ENCODE data around the gene SNAP23.

The SNAP23 gene

GRCh38 chr15:42495361-42496212 is at the start of gene SNAP23:
Gene SNAP23 (plus strand): TSS chr15:42495634. CDS start chr15:42511847, 16,213 bp downstream.
- Mint-ChIP-seq H3K4me1 (ENCODE audit: low read depth) (peaks cover 72% of the 10 kb centered on the region), H3K27me3 (no peaks in the 10 kb centered on the region), H3K4me3 (peak within 1 kb of the TSS; percentile 92), H3K9me3 (no peaks in the 10 kb centered on the region), H3K36me3 (ENCODE audit: low read depth) (peaks cover 53% of the 10 kb centered on the region), H3K27ac (peak within 1 kb of the TSS; percentile 87)
- intact Hi-C loops (cut with micrococcal nuclease), result no loop called here

- H3K27me3 Mint-ChIP-seq, result no peaks in the 10 kb centered on the region
- intact Hi-C loops (cut with micrococcal nuclease), result no loop called here
- H3K9me3 Mint-ChIP-seq, result no peaks in the 10 kb centered on the region
- no peak overlapping the region for H3K4me3 Mint-ChIP-seq
- H3K27ac Mint-ChIP-seq, result no peak overlapping the region
- no peaks in the 10 kb centered on the region for H3K4me1 Mint-ChIP-seq (ENCODE audit: low read depth)
- H3K36me3 Mint-ChIP-seq (ENCODE audit: low read depth), result peaks cover 92% of the 10 kb centered on the region
Observed at GRCh38 chr15:42447599-42447998, 47.8 kb upstream of the SNAP23 start.

GRCh38 chr15:42448281-42448680 is 47.2 kb upstream of the SNAP23 start:
- H3K4me1 Mint-ChIP-seq (ENCODE audit: low read depth), result no peaks in the 10 kb centered on the region
- no peaks in the 10 kb centered on the region for H3K9me3 Mint-ChIP-seq
- H3K4me3 Mint-ChIP-seq, result no peak overlapping the region
- intact Hi-C loops (cut with micrococcal nuclease), result no loop called here
- no peak overlapping the region for H3K27ac Mint-ChIP-seq
- H3K36me3 Mint-ChIP-seq (ENCODE audit: low read depth), result peaks cover 88% of the 10 kb centered on the region
- H3K27me3 Mint-ChIP-seq, result no peaks in the 10 kb centered on the region

- Mint-ChIP-seq H3K9me3 (no peaks in the 10 kb centered on the region), H3K27me3 (no peaks in the 10 kb centered on the region), H3K36me3 (ENCODE audit: low read depth) (peaks cover 88% of the 10 kb centered on the region), H3K4me3 (no peak overlapping the region), H3K27ac (no peak overlapping the region), H3K4me1 (ENCODE audit: low read depth) (no peaks in the 10 kb centered on the region)
- intact Hi-C loops (cut with micrococcal nuclease), result no loop called here
Observed at GRCh38 chr15:42449770-42450424, 45.5 kb upstream of the SNAP23 start.

GRCh38 chr15:42450425-42450790 is 45.0 kb upstream of the SNAP23 start:
- no peak overlapping the region for H3K27ac Mint-ChIP-seq
- no peaks in the 10 kb centered on the region for H3K27me3 Mint-ChIP-seq
- H3K36me3 Mint-ChIP-seq (ENCODE audit: low read depth), result peaks cover 84% of the 10 kb centered on the region
- H3K4me1 Mint-ChIP-seq (ENCODE audit: low read depth), result no peaks in the 10 kb centered on the region
- intact Hi-C loops (cut with micrococcal nuclease), result no loop called here
- H3K9me3 Mint-ChIP-seq, result no peaks in the 10 kb centered on the region
- H3K4me3 Mint-ChIP-seq, result no peak overlapping the region

- H3K27me3 Mint-ChIP-seq, result no peaks in the 10 kb centered on the region
- intact Hi-C loops (cut with micrococcal nuclease), result no loop called here
Observed at GRCh38 chr15:42453826-42454225, 41.6 kb upstream of the SNAP23 start.

GRCh38 chr15:42456531-42456930 is 38.9 kb upstream of the SNAP23 start:
- H3K9me3 Mint-ChIP-seq, result no peaks in the 10 kb centered on the region
- intact Hi-C loops (cut with micrococcal nuclease), result no loop called here
- no peaks in the 10 kb centered on the region for H3K27me3 Mint-ChIP-seq
- peaks cover 70% of the 10 kb centered on the region for H3K36me3 Mint-ChIP-seq (ENCODE audit: low read depth)
- peak overlapping the region; percentile 67 for H3K27ac Mint-ChIP-seq
- H3K4me3 Mint-ChIP-seq, result no peak overlapping the region
- H3K4me1 Mint-ChIP-seq (ENCODE audit: low read depth), result peaks cover 17% of the 10 kb centered on the region

More at GRCh38 chr15:42453826-42454225, 41.6 kb upstream of the SNAP23 start:
- H3K36me3 Mint-ChIP-seq (ENCODE audit: low read depth), result peaks cover 79% of the 10 kb centered on the region
- no peak overlapping the region for H3K27ac Mint-ChIP-seq
- no peaks in the 10 kb centered on the region for H3K9me3 Mint-ChIP-seq
- H3K4me3 Mint-ChIP-seq, result no peak overlapping the region
- H3K4me1 Mint-ChIP-seq (ENCODE audit: low read depth), result peaks cover 17% of the 10 kb centered on the region

GRCh38 chr15:42456971-42457370 is 38.5 kb upstream of the SNAP23 start:
- peak overlapping the region; percentile 67 for H3K27ac Mint-ChIP-seq
- H3K4me3 Mint-ChIP-seq, result no peak overlapping the region
- no peaks in the 10 kb centered on the region for H3K9me3 Mint-ChIP-seq
- intact Hi-C loops (cut with micrococcal nuclease), result no loop called here
- H3K4me1 Mint-ChIP-seq (ENCODE audit: low read depth), result peaks cover 17% of the 10 kb centered on the region
- H3K36me3 Mint-ChIP-seq (ENCODE audit: low read depth), result peaks cover 70% of the 10 kb centered on the region
- H3K27me3 Mint-ChIP-seq, result no peaks in the 10 kb centered on the region

- Mint-ChIP-seq H3K4me3 (no peak overlapping the region), H3K36me3 (ENCODE audit: low read depth) (peaks cover 70% of the 10 kb centered on the region), H3K27me3 (no peaks in the 10 kb centered on the region), H3K27ac (peak overlapping the region; percentile 67), H3K4me1 (ENCODE audit: low read depth) (peaks cover 17% of the 10 kb centered on the region), H3K9me3 (no peaks in the 10 kb centered on the region)
- intact Hi-C loops (cut with micrococcal nuclease), result no loop called here
Observed at GRCh38 chr15:42457445-42458442, 37.7 kb upstream of the SNAP23 start.

GRCh38 chr15:42461261-42461660 is 34.2 kb upstream of the SNAP23 start:
- Mint-ChIP-seq H3K9me3 (no peaks in the 10 kb centered on the region), H3K36me3 (ENCODE audit: low read depth) (peaks cover 86% of the 10 kb centered on the region), H3K27me3 (no peaks in the 10 kb centered on the region), H3K27ac (no peak overlapping the region), H3K4me1 (ENCODE audit: low read depth) (peaks cover 17% of the 10 kb centered on the region), H3K4me3 (no peak overlapping the region)
- intact Hi-C loops (cut with micrococcal nuclease), result no loop called here

- no peak overlapping the region for H3K4me3 Mint-ChIP-seq
- H3K27me3 Mint-ChIP-seq, result no peaks in the 10 kb centered on the region
- H3K27ac Mint-ChIP-seq, result no peak overlapping the region
- H3K9me3 Mint-ChIP-seq, result no peaks in the 10 kb centered on the region
- no peaks in the 10 kb centered on the region for H3K4me1 Mint-ChIP-seq (ENCODE audit: low read depth)
- peaks cover 79% of the 10 kb centered on the region for H3K36me3 Mint-ChIP-seq (ENCODE audit: low read depth)
- intact Hi-C loops (cut with micrococcal nuclease), result no loop called here
Observed at GRCh38 chr15:42465520-42466259, 29.7 kb upstream of the SNAP23 start.

- Mint-ChIP-seq H3K9me3 (no peaks in the 10 kb centered on the region), H3K36me3 (ENCODE audit: low read depth) (peaks cover 59% of the 10 kb centered on the region), H3K27me3 (no peaks in the 10 kb centered on the region), H3K4me3 (no peak overlapping the region), H3K27ac (no peak overlapping the region), H3K4me1 (ENCODE audit: low read depth) (peaks cover 32% of the 10 kb centered on the region)
- intact Hi-C loops (cut with micrococcal nuclease), result no loop called here
Observed at GRCh38 chr15:42471002-42471401, 24.4 kb upstream of the SNAP23 start.

GRCh38 chr15:42474827-42475226 is 20.6 kb upstream of the SNAP23 start:
- H3K4me3 Mint-ChIP-seq, result no peak overlapping the region
- peaks cover 38% of the 10 kb centered on the region for H3K4me1 Mint-ChIP-seq (ENCODE audit: low read depth)
- peak overlapping the region; percentile 40 for H3K27ac Mint-ChIP-seq
- no peaks in the 10 kb centered on the region for H3K9me3 Mint-ChIP-seq
- peaks cover 44% of the 10 kb centered on the region for H3K36me3 Mint-ChIP-seq (ENCODE audit: low read depth)
- no peaks in the 10 kb centered on the region for H3K27me3 Mint-ChIP-seq
- intact Hi-C loops (cut with micrococcal nuclease), result no loop called here
